A673 (cell line): ENCODE data around the gene MTERF4.

Experiments
- EZH2 ChIP-seq: fragments of 200-600 bp; sonication (generic); IDR thresholded peaks from 2 replicates; pipeline ENCODE4 v1.6.1; 2017; ENCODE audit warnings: borderline replicate concordance, low read depth, mild to moderate bottlenecking, mixed read lengths, antibody characterized with exemption, low read length; ENCODE audit not compliant: poor library complexity, severe bottlenecking
- TF ChIP-seq, protein P1 (sequence below): fragments of 300-800, 200-600 bp; sonication (generic); conservative IDR thresholded peaks from 2 replicates; pipeline ENCODE4 v1.5.1; 2017; ENCODE audit warnings: low read depth, mild to moderate bottlenecking, antibody characterized with exemption, low read length, moderate library complexity, mixed read lengths

DNA sequence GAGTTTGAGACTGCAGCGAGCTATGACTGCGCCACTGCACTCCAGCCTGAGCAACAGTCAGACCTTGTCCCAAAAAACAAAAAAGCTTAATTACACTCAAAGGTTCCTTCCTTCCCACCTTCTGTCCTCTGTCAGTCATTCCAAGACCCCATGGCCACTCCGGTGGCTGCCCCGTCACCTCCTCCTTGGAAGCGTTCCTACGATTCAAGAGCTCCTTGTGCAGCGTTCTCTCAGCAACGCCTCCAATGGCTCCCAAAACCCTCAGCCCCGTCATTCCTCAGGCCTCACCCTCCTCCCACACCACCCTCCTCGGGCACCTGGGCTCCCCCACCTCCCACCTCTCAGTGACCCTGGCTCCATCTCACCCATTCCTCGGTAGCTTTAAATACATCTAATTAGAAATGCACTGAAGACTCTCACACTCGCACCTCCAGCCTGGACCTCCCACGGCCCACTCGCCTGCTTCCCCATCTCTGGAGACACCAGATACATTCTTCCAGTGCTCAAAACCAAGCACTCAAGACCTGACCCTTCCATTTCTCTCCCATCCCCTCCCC, 39.2 kb upstream of the MTERF4 start:
- TF ChIP-seq, protein P1, sequence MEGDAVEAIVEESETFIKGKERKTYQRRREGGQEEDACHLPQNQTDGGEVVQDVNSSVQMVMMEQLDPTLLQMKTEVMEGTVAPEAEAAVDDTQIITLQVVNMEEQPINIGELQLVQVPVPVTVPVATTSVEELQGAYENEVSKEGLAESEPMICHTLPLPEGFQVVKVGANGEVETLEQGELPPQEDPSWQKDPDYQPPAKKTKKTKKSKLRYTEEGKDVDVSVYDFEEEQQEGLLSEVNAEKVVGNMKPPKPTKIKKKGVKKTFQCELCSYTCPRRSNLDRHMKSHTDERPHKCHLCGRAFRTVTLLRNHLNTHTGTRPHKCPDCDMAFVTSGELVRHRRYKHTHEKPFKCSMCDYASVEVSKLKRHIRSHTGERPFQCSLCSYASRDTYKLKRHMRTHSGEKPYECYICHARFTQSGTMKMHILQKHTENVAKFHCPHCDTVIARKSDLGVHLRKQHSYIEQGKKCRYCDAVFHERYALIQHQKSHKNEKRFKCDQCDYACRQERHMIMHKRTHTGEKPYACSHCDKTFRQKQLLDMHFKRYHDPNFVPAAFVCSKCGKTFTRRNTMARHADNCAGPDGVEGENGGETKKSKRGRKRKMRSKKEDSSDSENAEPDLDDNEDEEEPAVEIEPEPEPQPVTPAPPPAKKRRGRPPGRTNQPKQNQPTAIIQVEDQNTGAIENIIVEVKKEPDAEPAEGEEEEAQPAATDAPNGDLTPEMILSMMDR: no peak
- TF ChIP-seq EZH2: no peak
